HFFc6 (cell line): ENCODE data around the gene CLDND2. TPM values are rescaled to one million over a fixed set of nuclear protein-coding genes. Genes with fewer than 3 reads are reported as not detected.

Experiments used
- DNase-seq: peaks from one replicate; pipeline ENCODE4 v3.0.0-alpha.2; 2018
- H3K27ac Mint-ChIP-seq: 2 replicates; pipeline ENCODE4 v1.8.0; 2020; ENCODE audit warnings: mild to moderate bottlenecking, mixed read lengths
- H3K27me3 Mint-ChIP-seq: 2 replicates; pipeline ENCODE4 v1.8.0; 2021; ENCODE audit warnings: mild to moderate bottlenecking, moderate library complexity, mixed read lengths; ENCODE audit not compliant: insufficient read depth
- H3K36me3 Mint-ChIP-seq: 2 replicates; pipeline ENCODE4 v1.8.0; 2021; ENCODE audit warnings: low read depth, mixed read lengths
- H3K4me1 Mint-ChIP-seq: 2 replicates; pipeline ENCODE4 v1.8.0; 2020; ENCODE audit warnings: low read depth, mixed read lengths
- H3K4me3 Mint-ChIP-seq: 2 replicates; pipeline ENCODE4 v1.8.0; 2020; ENCODE audit warnings: mild to moderate bottlenecking, moderate library complexity, mixed read lengths
- H3K9me3 Mint-ChIP-seq: 2 replicates; pipeline ENCODE4 v1.8.0; 2020; ENCODE audit warnings: mild to moderate bottlenecking, mixed read lengths
- CTCF ChIP-seq: fragments of 200-600 bp; sonication (generic); IDR thresholded peaks from 2 replicates; pipeline ENCODE4 v1.5.0; 2021; ENCODE audit warnings: antibody characterized with exemption, mild to moderate bottlenecking
- total RNA-seq, 6 experiments: library from RNA; stranded (reverse); fragmentation: NEBNext Ultra II Directional; extraction: Animal tissue kit (Norgen Biotek cat#: 25700); gene quantifications; 2 replicates in 1 of 6; 3 replicates in 5 of 6; pipeline ENCODE4 v1.2.3, GENCODE V29; 2021

CLDND2 gene
- total RNA-seq, 6 experiments from 2014 or later = 0.60 to 2.3 (median 0.94) TPM

- Mint-ChIP-seq H3K4me1 (no peaks in the 10 kb centered on the region), H3K9me3 (peaks cover 7% of the 10 kb centered on the region; the same call in 1 of the 2 replicates), H3K27ac (no peak overlapping the region), H3K36me3 (no peaks in the 10 kb centered on the region), H3K4me3 (no peak overlapping the region), H3K27me3 (peaks cover 12% of the 10 kb centered on the region)
- DNase-seq = no peak
- TF ChIP-seq CTCF = no peak
Measured at GRCh38 chr19:51377422-51377821, 8.6 kb upstream of the CLDND2 start.

GRCh38 chr19:51375504-51376221 lies 6.9 kb upstream of the CLDND2 start:
- H3K36me3 Mint-ChIP-seq = no peaks in the 10 kb centered on the region
- DNase-seq = no peak
- H3K9me3 Mint-ChIP-seq = no peaks in the 10 kb centered on the region
- H3K4me1 Mint-ChIP-seq = no peaks in the 10 kb centered on the region
- peaks cover 20% of the 10 kb centered on the region for H3K27me3 Mint-ChIP-seq
- no peak overlapping the region for H3K4me3 Mint-ChIP-seq
- TF ChIP-seq CTCF = no peak
- H3K27ac Mint-ChIP-seq = no peak overlapping the region

- no peaks in the 10 kb centered on the region for H3K9me3 Mint-ChIP-seq
- peaks cover 24% of the 10 kb centered on the region for H3K27me3 Mint-ChIP-seq
- TF ChIP-seq CTCF = no peak
- no peaks in the 10 kb centered on the region for H3K36me3 Mint-ChIP-seq
- H3K27ac Mint-ChIP-seq = no peak within 1 kb of the TSS
- H3K4me1 Mint-ChIP-seq = peaks cover 6% of the 10 kb centered on the region
- no peak for DNase-seq
- no peak within 1 kb of the TSS for H3K4me3 Mint-ChIP-seq
Measured at GRCh38 chr19:51372649-51373504, 4.1 kb upstream of the CLDND2 start, which contains the start of gene NKG7. TSS of gene NKG7 (minus strand) at chr19:51372654. CDS start at chr19:51372535, 119 bp downstream.

DNA sequence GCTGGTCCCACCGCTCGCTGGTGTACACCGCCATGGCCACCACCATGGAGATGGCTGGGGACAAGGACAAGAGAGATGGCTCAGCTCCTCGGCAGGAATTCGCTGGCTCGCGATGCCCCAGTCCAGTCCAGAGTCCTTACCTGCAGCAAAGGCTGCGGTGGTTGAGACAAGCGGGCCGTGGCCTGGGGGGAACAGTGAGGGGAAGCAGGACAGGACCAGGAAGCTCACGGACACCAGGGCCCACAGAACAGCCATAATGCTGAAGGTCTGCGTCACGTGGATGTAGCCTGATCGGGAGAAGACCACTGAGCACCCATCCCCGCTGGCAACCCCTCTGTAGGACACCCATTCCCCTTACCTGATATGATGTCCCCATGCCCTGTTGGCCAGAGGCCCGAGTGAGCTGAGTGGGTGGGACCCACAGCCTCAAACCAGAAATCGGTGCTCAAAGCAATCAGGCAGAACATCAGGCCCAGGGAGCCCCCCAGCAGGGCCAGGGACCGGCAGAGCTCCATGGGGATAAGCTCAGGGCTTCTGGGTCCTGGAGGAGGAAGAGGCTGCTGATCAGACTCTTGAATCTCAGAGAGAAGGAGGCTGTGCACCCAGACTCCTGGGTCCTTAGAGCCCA lies 3.3 kb upstream of the CLDND2 start:
- Mint-ChIP-seq H3K36me3 (no peaks in the 10 kb centered on the region), H3K27ac (no peak overlapping the region), H3K9me3 (no peaks in the 10 kb centered on the region), H3K4me1 (peaks cover 6% of the 10 kb centered on the region), H3K27me3 (peaks cover 24% of the 10 kb centered on the region), H3K4me3 (no peak overlapping the region)
- DNase-seq = no peak
- no peak for TF ChIP-seq CTCF

DNA sequence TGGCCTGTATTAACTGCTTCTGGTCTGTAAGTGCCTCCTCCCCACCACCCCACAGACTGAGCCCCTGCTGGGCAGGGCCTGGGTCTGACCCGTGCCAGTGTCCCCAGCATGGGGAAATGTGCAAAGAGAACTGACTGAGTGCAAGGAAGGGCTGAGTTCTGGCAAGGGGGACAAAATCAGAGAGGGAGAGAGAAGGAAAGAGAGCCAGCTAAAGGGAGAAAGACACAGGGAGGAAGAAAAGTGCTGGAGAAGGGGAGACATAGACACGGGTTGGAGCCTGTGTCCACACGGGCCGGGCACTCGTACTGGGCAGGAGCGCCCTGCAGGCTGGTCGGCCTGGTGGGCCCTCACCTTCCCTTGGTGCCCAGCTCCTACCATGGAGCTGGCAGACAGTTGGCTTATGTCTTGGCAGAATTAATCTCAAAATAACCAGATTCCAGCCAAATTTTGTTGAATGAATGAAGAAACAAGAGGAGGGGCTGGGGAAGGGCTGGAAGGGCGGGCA lies 2.4 kb upstream of the CLDND2 start:
- Mint-ChIP-seq H3K27ac (no peak overlapping the region), H3K4me3 (no peak overlapping the region), H3K4me1 (peaks cover 13% of the 10 kb centered on the region)

More for the DNA sequence above, 2.4 kb upstream of the CLDND2 start:
- TF ChIP-seq CTCF = no peak
- no peaks in the 10 kb centered on the region for H3K36me3 Mint-ChIP-seq
- no peak for DNase-seq
- no peaks in the 10 kb centered on the region for H3K9me3 Mint-ChIP-seq
- H3K27me3 Mint-ChIP-seq = peaks cover 24% of the 10 kb centered on the region
